Heart right ventricle (tissue), 16 donors: ENCODE results near the gene PHKA2. TPM values are rescaled to one million over a fixed set of nuclear protein-coding genes. Genes with fewer than 3 reads are reported as not detected.

Source experiments
- ATAC-seq, 8 donors: fragments of 200-7000 bp; cut with Tn5 transposase; one replicate each; pipeline ENCODE4 v1.9.1; 2020; ENCODE audit warnings: mild to moderate bottlenecking in 8 of 8, moderate library complexity in 8 of 8, moderate number of reproducible peaks in 1 of 8
- DNase-seq, 2 donors: peaks; one replicate each; pipeline ENCODE4 v3.0.0-alpha.2; 2020
- H3K27ac ChIP-seq, 10 donors: fragments of 200-600 bp; sonication (generic) in 2 of 10; one replicate each; pipeline versions ENCODE4 v1.5.0 to v1.8.0; 2020 to 2022; ENCODE audit warnings: mild to moderate bottlenecking in 3 of 10
- H3K27me3 ChIP-seq, 7 donors: fragments of 200-600 bp; one replicate each; pipeline ENCODE4 v1.8.0; 2021 to 2022; ENCODE audit warnings: mild to moderate bottlenecking in 2 of 7
- H3K36me3 ChIP-seq, 9 donors: fragments of 200-600 bp; sonication (generic) in 1 of 9; one replicate each; pipeline versions ENCODE4 v1.5.0 to v1.8.0; 2020 to 2022; ENCODE audit warnings: mild to moderate bottlenecking in 2 of 9
- H3K4me1 ChIP-seq, 9 donors: fragments of 200-600 bp; sonication (generic) in 1 of 9; one replicate each; pipeline versions ENCODE4 v1.5.0 to v1.8.0; 2020 to 2022; ENCODE audit warnings: mild to moderate bottlenecking in 4 of 9
- H3K4me3 ChIP-seq, 10 donors: fragments of 200-600 bp; sonication (generic) in 2 of 10; one replicate each; pipeline versions ENCODE4 v1.5.0 to v1.8.0; 2020 to 2022; ENCODE audit warnings: mild to moderate bottlenecking in 7 of 10, moderate library complexity in 2 of 10
- H3K9me3 ChIP-seq, 11 donors: fragments of 200-600 bp in 10 of 11; sonication (generic) in 2 of 11; one replicate each; pipeline versions ENCODE4 v1.5.0 to v1.8.0; 2013 to 2022; ENCODE audit warnings: mild to moderate bottlenecking in 2 of 11, control low read depth in 1 of 11, moderate library complexity in 1 of 11
- WGBS, 2 donors: extraction: QIAGEN DNeasy Blood & Tissue Kit; methylation state at CpG; one replicate each; pipeline ENCODE4 v1.1.7; 2013; ENCODE audit warnings: inconsistent platforms in 1 of 2; 5-methylcytosine and 5-hydroxymethylcytosine counted together
- intact Hi-C, 10 donors: fragments of 100-400 bp; cut with DNase I; formaldehyde crosslinking; loops; one replicate each; pipeline versions ENCODE4 v1.11.1 to v1.14.2; 2022
- polyA plus RNA-seq, 2 donors: library from polyadenylated mRNA; stranded (reverse); fragments of 200-250 nt; gene quantifications; one replicate each; pipeline ENCODE4 v1.2.3, GENCODE V29; 2013
- total RNA-seq, 10 donors: library from RNA; stranded (reverse); fragmentation: NEBNext Ultra II Directional in 3 of 10; extraction: Animal tissue kit (Norgen Biotek cat#: 25700) in 3 of 10; gene quantifications; one replicate each; pipeline versions ENCODE4 v1.2.1 to v1.2.4, GENCODE V29; 2021 to 2023
- TF ChIP-seq, protein P1 (sequence below), 9 donors: fragments of 200-600 bp; sonication (generic) in 2 of 9; IDR thresholded peaks; one replicate each; pipeline versions ENCODE4 v1.5.0 to v1.8.0; 2021 to 2022; ENCODE audit warnings: antibody characterized with exemption in 9 of 9, mild to moderate bottlenecking in 5 of 9, moderate library complexity in 1 of 9
- donor health status: Arrhythmogenic right ventricular cardiomyopathy.
- donor health status: ischemic (EF 13 %, LVEDD 7.1; RV severe dilation, severe dysfunction).
- donor health status: healthy with polysubstance abuse.
- donor health status: DM: no; HTN: yes; CAD: no.
- donor health status: DM: no; HTN: no; CAD: no.
- donor health status: ischemic (EF 25% LVEDD 6.9; RV normal size, moderate dysfunction).
- donor health status: ischemic (EF 25% LVEDD 5.7; RV mildly dilated, moderate dysfunction).
- donor health status: healthy.
- donor health status: DM: yes; HTN: yes; CAD: no.
- donor health status: Ischemic cardiomyopathy.
- donor health status: ischemic (EF 35%, LVEDD 5.7; RV mildly dilated, moderate dysfunction).
- donor health status: nonischemic (EF 11% LVEDD 7.7; RV severe dilation, severe dysfunction).
- donor health status: DM: yes; HTN: yes; CAD: no.
- donor health status: PGD.
- donor health status: ischemic (EF 29% LVEDD 5.4; RV normal size, mild dysfunction).
- donor health status: nonischemic (EF 23%, LVEDD 6.1; RV moderate dilation, normal function).

Gene PHKA2
- total and polyA plus RNA-seq, 12 donors: 15.6 to 61.1 (median 25.3) TPM

DNA sequence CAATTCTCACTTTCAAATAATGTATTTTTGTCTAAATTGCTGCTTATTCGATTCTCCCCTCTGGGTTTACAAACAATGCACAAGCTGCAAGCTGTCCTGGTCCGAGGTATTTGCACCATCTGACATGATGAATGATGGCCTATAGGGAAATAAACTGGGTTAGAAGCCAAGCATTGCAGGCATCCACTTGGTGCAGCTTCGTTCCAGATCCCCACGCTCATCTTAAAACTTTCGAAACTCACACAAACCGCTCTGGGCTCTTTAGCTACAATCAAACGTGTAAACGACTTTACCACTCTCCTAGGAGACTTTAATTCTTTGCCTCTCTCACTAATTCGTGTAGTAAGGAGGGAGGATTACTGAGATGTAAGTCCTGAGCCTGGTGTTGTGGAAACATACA lies 19.0 kb downstream of the PHKA2 start:
- WGBS, 2 donors: 60 to 66% methylated on average over 9 of the region's 9 CpGs
- Histone ChIP-seq H3K4me3 (no peak overlapping the region), H3K27ac (no peak overlapping the region), H3K9me3 (no peaks in the 10 kb centered on the region), H3K36me3 (no peaks in the 10 kb centered on the region), H3K4me1 (peaks cover 0 to 8% (median 0%) of the 10 kb centered on the region in 9 donors), H3K27me3 (no peaks in the 10 kb centered on the region)
- ATAC-seq (no peak), DNase-seq (no peak)
- intact Hi-C loops: no loop called here
- TF ChIP-seq, protein P1, sequence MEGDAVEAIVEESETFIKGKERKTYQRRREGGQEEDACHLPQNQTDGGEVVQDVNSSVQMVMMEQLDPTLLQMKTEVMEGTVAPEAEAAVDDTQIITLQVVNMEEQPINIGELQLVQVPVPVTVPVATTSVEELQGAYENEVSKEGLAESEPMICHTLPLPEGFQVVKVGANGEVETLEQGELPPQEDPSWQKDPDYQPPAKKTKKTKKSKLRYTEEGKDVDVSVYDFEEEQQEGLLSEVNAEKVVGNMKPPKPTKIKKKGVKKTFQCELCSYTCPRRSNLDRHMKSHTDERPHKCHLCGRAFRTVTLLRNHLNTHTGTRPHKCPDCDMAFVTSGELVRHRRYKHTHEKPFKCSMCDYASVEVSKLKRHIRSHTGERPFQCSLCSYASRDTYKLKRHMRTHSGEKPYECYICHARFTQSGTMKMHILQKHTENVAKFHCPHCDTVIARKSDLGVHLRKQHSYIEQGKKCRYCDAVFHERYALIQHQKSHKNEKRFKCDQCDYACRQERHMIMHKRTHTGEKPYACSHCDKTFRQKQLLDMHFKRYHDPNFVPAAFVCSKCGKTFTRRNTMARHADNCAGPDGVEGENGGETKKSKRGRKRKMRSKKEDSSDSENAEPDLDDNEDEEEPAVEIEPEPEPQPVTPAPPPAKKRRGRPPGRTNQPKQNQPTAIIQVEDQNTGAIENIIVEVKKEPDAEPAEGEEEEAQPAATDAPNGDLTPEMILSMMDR (IDR thresholded peaks at IDR 0.05): no peak

DNA sequence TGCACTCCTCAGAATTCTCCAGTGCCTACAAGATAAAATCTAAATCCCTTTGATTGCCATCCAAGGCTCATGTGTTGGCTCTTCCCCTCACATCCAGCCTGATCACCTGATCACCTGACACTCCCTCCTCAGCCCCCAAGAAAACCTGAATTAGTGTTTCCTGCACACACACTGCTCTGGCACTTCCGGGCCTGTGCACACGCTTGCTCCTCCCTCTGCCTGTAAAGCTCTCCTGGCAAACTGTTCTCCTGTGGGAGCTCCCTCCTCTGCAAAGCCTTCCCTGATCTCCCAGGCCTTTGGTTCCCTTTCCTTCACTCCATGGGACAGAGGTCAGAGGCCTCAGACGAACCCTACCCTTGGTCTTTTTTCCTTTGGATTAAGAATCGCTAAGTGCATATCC lies 19.9 kb downstream of the PHKA2 start:
- H3K27me3 ChIP-seq: no peaks in the 10 kb centered on the region
- H3K4me1 ChIP-seq: peaks cover 0 to 8% (median 0%) of the 10 kb centered on the region in 9 donors
- no peak for DNase-seq
- ATAC-seq: no peak
- intact Hi-C loops: no loop called here
- no peak overlapping the region for H3K4me3 ChIP-seq
- TF ChIP-seq, protein P1 (IDR thresholded peaks at IDR 0.05): no peak
- 52 to 58% methylated on average over 4 of the region's 4 CpGs for WGBS, 2 donors
- no peaks in the 10 kb centered on the region for H3K9me3 ChIP-seq
- H3K36me3 ChIP-seq: no peaks in the 10 kb centered on the region
- no peak overlapping the region for H3K27ac ChIP-seq

DNA sequence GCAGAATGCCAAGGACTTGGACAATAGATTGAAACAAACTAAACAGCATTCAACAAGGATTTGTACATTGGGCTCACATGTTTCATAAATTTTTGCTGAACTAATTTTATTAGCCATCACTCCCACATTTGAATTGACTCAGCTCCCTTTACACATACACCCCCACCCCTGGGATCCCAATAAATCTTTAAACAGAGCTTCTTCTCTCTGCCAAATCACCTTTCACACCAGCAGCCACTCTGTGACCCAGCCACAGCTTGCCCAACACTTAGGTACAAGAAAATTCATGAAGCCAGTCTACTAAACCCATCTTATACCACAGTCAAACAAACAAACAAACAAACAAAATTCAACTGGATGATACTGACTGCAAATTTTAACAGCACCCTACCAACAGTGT lies 21.6 kb downstream of the PHKA2 start:
- no peaks in the 10 kb centered on the region for H3K9me3 ChIP-seq
- H3K27me3 ChIP-seq: no peaks in the 10 kb centered on the region
- H3K27ac ChIP-seq: no peak overlapping the region
- TF ChIP-seq, protein P1 (IDR thresholded peaks at IDR 0.05): no peak
- peaks cover 0 to 8% (median 0%) of the 10 kb centered on the region in 9 donors for H3K4me1 ChIP-seq
- no peak overlapping the region for H3K4me3 ChIP-seq
- ATAC-seq (no peak), DNase-seq (no peak)
- intact Hi-C loops: no loop called here
- no peaks in the 10 kb centered on the region for H3K36me3 ChIP-seq

DNA sequence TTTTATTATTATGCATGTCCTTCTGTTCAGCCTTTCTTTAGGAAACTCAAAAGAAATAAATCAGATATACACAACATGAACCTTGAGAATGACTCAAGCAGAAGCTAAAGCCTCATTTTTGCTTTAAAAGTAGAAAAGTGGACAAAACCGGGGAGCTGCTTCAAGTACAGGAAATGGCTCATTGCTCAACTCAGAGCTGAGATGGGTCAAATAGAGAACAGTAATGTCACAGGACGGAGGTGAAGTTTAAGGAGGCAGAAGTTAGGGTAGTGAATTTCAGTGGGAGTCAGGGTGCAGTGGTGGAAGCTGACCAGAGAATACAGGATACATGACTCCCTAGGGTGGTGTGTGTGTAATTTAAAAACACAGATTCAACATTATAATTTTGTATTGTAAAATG lies 22.2 kb downstream of the PHKA2 start:
- intact Hi-C loops: no loop called here
- 71 to 72% methylated on average over 2 of the region's 2 CpGs for WGBS, 2 donors
- Histone ChIP-seq H3K9me3 (no peaks in the 10 kb centered on the region), H3K4me1 (peaks cover 0 to 8% (median 0%) of the 10 kb centered on the region in 9 donors), H3K27me3 (no peaks in the 10 kb centered on the region), H3K4me3 (no peak overlapping the region), H3K36me3 (no peaks in the 10 kb centered on the region), H3K27ac (peak overlapping the region in 1 of 10 donors; percentile 56)
- DNase-seq: no peak
- TF ChIP-seq, protein P1 (IDR thresholded peaks at IDR 0.05): no peak
- no peak for ATAC-seq
